IMR-90 (cell line): ENCODE data around the gene BCL6.

Experiments used
- CEBPB ChIP-seq: IDR thresholded peaks from 2 replicates; pipeline ENCODE4 v1.6.1; 2012; ENCODE audit warnings: low read depth, low read length, improper control_type of control experiment
- ELK1 ChIP-seq: fragments of 150-350 bp; IDR thresholded peaks from 2 replicates; pipeline ENCODE4 v1.6.1; 2016; ENCODE audit warnings: low read depth, mild to moderate bottlenecking, low read length, moderate library complexity, borderline replicate concordance
- MXI1 ChIP-seq: IDR thresholded peaks from 2 replicates; pipeline ENCODE4 v1.6.1; 2012; ENCODE audit warnings: low read depth, mild to moderate bottlenecking, low read length, moderate library complexity, borderline replicate concordance
- POLR2A ChIP-seq: IDR thresholded peaks from 2 replicates; pipeline ENCODE4 v1.6.1; 2012; ENCODE audit warnings: mild to moderate bottlenecking, low read depth, low read length
- RCOR1 ChIP-seq: IDR thresholded peaks from 2 replicates; pipeline ENCODE4 v1.6.1; 2012; ENCODE audit warnings: mild to moderate bottlenecking, low read length, improper control_type of control experiment; ENCODE audit not compliant: insufficient replicate concordance
- RFX5 ChIP-seq: IDR thresholded peaks from 2 replicates; pipeline ENCODE4 v1.8.0; 2012; ENCODE audit warnings: low read depth, mild to moderate bottlenecking, low read length, moderate library complexity
- SMC3 ChIP-seq: fragments of 150-350 bp; IDR thresholded peaks from 2 replicates; pipeline ENCODE4 v1.6.1; 2016; ENCODE audit warnings: low read depth, mild to moderate bottlenecking, antibody characterized with exemption, low read length, moderate library complexity
- TF ChIP-seq, protein P1 (sequence below): conservative IDR thresholded peaks from 2 replicates; pipeline ENCODE4 v1.5.1; 2012; ENCODE audit warnings: mild to moderate bottlenecking, low read depth, low read length, improper control_type of control experiment

- TF ChIP-seq, protein P1, sequence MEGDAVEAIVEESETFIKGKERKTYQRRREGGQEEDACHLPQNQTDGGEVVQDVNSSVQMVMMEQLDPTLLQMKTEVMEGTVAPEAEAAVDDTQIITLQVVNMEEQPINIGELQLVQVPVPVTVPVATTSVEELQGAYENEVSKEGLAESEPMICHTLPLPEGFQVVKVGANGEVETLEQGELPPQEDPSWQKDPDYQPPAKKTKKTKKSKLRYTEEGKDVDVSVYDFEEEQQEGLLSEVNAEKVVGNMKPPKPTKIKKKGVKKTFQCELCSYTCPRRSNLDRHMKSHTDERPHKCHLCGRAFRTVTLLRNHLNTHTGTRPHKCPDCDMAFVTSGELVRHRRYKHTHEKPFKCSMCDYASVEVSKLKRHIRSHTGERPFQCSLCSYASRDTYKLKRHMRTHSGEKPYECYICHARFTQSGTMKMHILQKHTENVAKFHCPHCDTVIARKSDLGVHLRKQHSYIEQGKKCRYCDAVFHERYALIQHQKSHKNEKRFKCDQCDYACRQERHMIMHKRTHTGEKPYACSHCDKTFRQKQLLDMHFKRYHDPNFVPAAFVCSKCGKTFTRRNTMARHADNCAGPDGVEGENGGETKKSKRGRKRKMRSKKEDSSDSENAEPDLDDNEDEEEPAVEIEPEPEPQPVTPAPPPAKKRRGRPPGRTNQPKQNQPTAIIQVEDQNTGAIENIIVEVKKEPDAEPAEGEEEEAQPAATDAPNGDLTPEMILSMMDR: peak; percentile 88
- TF ChIP-seq RFX5: no peak
- TF ChIP-seq RCOR1: no peak
- TF ChIP-seq MXI1: no peak
- peak; percentile 92 for TF ChIP-seq SMC3
- no peak for TF ChIP-seq POLR2A
- TF ChIP-seq CEBPB: no peak
- TF ChIP-seq ELK1: no peak
Measured at GRCh38 chr3:187678726-187679268, 66.5 kb downstream of the BCL6 start.
